HG03439 (cell line): ENCODE data around the gene TJAP1.
"Not testable (repeated sequence)": the region's sequence is repeated elsewhere in the genome, so short reads cannot be mapped to it uniquely, and the experiment has no call there.

Experiments used
- ATAC-seq: cut with Tn5 transposase; IDR thresholded peaks from one replicate; pipeline ENCODE4 v1.9.1; 2021; ENCODE audit warnings: mild to moderate bottlenecking, moderate library complexity; ENCODE audit not compliant: unreplicated experiment

Gene TJAP1

DNA sequence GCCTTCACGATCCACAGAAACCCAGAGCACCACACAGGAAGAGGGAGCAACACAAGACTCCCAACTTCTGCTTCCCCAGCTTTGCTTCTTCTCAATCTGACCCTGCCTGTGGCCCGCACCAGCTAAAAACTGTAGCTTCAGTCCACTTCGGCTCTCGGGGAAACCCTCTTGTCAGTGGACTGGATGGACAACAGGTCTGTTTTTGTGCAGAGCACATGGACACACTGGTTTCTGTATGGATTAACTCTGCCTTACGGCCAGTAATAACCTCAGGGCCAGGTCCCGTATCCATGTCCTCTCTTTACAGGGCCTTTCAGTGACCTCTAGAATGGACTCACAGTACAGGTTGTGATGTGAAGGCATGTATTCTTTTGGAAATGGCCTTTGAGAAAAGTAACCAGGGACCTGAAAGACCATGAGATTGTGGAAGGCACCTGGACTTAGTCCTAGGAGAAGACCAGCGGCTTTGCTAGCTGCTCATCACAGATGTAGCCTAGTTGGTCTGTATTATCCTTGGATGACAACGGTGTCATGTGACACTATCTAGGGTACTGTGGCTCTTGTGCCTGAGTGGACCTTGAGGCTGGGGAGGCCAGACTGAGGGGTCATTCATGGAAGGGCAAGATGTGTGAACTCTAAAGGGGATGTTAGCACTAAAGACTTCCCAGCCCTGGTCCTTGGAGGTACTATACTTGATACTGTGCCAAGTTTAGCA is 45.3 kb downstream of the TJAP1 start:
- no peak for ATAC-seq

DNA sequence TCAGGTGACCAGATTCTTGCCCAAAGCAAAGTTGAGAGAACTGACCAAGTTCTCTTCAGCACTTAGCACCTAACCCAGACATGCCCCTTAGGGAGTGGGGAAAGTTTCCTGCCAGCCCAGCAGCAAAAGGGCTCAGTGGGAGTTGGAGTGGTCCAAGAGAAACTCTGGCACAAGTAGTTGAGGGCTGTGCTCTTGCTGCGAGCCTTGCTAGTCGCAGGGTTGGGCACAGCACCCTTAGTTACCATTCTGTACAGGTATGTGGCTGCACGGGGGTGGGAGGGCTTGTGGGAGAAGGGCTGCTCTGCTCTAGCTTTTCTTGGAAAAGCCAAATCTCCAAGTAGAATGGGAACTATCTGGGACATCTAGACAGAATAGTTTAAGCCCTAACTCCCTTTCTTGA is 45.9 kb downstream of the TJAP1 start:
- no peak for ATAC-seq

DNA sequence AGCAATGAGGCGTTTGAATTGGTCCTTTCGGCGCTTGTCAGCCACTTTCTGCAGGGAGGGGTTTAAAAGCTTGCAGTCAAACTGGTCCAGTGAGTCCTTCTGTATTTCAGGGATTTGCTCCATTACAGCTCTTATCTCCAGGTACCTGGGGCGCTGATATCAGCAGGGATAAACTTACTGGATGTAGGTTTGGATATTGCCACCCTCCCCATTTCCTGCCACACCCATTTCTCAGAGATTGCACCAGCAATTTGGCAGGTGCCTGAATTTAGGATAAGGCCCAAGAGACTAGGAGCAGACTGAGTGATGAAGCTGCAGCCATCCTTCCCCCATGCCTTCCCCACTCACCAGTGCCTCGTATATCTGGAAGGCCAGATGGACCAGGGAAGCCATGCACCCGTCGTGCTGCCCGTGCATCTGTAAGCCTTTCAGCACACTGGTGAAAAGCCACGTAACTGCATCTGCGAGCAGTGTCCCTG is 47.2 kb downstream of the TJAP1 start:
- no peak for ATAC-seq

DNA sequence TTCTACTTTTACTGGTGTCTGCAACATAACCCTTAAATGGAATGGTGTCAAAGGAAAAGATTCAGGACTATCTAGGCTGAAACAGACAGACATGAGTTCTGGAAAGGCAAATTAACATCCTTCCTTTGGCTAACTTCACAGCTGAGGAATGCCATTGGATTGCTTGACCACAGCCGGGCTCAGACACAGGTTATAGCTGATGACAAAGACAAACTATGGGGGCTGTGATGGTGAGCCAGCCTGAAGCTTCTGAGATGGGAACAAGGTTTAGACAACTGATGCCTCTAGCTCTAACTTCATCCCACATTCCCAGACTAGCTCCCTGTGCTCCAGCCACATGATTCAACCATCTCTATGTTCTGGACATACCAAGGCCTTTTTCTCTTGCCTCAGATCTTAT is 54.8 kb downstream of the TJAP1 start:
- ATAC-seq: no peak

DNA sequence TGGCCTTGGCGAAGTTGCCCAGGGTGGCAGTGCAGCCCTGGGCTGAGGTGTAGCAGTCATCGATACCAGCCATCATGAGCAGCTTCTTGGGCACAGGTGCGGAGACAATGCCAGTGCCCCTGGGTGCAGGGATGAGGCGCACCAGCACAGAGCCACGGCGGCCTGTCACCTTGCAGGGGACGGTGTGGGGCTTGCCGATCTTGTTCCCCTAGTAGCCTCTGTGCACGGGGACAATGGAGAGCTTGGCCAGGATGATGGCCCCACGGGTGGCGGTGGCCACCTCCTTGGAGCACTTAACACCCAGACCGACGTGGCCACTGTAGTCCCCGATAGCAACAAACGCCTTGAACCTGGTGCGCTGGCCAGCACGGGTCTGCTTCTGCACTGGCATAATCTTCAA is 61.6 kb downstream of the TJAP1 start:
- ATAC-seq: not testable (repeated sequence)

DNA sequence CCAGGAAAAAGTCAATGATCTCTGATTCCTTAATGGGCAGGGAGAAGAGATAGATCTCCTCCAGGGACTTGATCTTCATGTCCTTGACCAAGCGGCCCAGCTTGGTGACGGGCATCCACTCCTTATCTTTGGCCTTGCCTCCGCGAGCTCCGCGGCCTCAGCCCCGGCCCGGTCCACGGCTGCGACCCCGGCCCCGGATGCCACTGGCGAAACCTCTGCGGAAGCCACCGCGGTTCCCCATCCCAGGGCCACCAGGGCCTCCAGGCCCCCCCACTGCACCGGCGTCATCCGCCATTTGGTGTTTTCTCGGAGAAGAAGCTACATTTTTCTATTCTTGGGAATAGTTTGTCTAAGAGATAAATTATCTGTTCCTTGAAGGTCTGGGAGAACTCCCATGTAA is 62.0 kb downstream of the TJAP1 start:
- not testable (repeated sequence) for ATAC-seq

DNA sequence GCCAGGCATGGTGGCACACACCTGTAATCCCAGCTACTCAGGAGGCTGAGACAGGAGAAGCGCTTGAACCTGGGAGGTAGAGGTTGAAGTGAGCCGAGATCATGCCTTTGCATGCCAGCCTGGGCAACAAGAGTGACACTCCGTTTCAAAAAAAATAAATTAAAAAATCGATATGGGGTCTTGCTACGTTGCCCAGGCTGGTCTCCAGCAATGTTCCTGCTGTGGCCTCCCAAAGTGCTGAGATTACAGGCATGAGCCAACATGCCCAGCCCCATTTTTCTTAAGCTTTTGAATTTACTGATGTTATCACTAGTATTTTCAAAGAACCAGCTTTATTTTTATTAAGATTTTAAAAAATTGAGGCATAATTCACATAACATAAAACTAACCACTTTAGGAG is 63.1 kb downstream of the TJAP1 start:
- ATAC-seq: no peak

DNA sequence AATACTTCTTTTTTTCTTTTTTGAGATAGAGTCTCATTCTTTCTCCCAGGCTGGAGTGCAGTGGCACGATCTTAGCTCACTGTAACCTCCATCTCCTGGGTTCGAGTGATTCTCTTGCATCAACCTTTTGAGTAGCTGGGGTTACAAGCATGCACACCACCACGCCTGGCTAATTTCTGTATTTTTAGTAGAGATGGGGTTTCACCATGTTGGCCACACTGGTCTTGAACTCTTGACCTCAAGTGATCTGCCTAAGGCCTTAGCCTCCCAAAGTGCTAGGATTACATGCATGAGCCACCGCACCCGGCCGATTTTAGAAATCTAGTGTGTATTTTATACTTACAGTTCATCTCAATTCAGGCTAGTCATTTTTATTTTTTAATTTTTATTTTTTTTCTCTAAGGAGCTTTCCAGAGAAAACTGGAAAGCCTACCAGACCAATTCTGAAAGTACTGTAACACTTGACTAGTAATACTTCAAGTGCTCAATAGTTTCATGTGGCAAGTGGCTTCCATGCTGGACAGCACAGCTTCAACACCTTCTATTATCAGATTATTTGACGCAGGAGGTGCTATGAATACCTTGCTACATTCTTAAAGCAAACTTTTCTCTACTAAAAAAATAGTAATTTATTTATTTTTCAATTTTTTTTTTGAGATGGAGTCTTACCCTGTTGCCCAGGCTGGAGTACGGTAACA is 64.6 kb downstream of the TJAP1 start:
- no peak for ATAC-seq

DNA sequence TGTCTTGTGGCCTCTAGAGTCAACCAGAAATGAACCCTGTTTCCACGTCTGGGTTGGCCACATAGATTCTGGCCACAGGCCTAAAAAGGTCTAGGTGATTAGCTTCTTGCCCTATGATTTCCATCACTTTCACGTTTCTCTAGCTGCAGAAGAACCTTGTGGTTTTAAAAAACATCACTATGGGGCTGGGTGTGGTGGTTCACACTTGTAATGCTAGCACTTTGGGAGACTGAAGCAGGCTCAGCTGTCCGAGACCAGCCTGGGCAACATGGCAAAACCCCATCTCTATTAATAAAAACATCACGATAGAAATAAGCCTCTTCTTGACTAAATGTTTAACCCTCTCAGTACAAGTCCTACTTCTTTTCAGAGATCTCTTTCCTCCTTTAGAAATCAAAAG is 67.1 kb downstream of the TJAP1 start:
- no peak for ATAC-seq

DNA sequence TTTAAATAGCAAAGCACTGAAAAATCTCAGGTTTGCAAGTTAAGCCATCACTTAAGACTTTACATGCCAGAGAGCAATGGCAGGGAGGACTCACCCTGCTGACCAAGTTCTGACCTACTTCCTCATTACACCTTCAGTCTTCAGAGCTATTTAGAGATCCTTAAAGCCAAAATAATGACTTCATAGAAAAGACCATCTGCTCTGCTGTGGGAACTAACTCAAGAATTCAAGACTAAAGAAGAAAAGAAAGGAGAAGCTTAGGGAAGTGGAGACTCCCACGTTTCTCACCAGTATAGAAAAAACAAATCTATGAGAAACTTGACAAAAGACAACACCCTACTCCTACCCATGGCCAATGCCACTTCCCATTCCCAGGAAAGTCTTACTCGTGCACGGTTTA is 69.9 kb downstream of the TJAP1 start:
- ATAC-seq: no peak
